Epithelial cell of esophagus (primary cell): Measurements from ENCODE around the gene BAIAP3.

Experiments
- DNase-seq: peaks from one replicate; pipeline ENCODE4 v3.0.0; 2010; ENCODE audit warnings: low read depth
- H3K4me3 ChIP-seq: 2 replicates; pipeline ENCODE4 v1.5.1; 2011; ENCODE audit warnings: mild to moderate bottlenecking, low read length, control low read depth
- TF ChIP-seq, protein P1 (sequence below): IDR thresholded peaks from 2 replicates; pipeline ENCODE4 v1.5.1; 2011; ENCODE audit warnings: low read depth, mild to moderate bottlenecking, low read length, control low read depth, inconsistent platforms; ENCODE audit not compliant: insufficient read depth; ENCODE audit errors: missing control alignments

Gene BAIAP3

DNA sequence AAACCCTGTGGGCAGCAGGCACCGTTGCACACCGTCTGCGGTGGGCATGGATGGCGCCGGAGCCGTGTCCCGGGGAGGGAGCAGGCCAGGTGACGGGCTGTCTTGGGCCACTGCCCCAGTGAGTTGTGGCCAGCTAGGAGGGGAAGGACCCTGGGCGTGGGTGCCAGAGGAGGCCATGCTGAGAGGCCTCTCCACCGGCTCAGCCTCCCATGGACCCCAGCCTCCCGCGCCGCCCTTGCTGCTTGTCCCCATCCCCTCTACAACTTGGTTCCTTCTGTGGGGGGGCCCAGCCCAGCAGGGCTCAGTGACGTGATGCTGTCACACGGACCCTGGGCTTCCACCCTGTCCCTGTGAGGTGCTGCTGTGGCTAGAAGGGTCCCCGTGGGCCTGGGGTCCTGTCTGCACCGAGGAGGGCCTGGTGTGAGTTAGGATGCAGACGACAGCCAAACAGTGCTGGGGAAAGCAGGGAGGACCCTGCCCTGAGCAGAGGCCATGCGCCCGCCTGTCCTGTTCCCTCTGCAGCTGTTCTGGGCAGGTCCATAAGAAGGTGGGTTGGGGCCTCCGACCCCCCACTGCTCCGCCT, 12.7 kb upstream of the BAIAP3 start:
- H3K4me3 ChIP-seq = no peak overlapping the region
- TF ChIP-seq, protein P1, sequence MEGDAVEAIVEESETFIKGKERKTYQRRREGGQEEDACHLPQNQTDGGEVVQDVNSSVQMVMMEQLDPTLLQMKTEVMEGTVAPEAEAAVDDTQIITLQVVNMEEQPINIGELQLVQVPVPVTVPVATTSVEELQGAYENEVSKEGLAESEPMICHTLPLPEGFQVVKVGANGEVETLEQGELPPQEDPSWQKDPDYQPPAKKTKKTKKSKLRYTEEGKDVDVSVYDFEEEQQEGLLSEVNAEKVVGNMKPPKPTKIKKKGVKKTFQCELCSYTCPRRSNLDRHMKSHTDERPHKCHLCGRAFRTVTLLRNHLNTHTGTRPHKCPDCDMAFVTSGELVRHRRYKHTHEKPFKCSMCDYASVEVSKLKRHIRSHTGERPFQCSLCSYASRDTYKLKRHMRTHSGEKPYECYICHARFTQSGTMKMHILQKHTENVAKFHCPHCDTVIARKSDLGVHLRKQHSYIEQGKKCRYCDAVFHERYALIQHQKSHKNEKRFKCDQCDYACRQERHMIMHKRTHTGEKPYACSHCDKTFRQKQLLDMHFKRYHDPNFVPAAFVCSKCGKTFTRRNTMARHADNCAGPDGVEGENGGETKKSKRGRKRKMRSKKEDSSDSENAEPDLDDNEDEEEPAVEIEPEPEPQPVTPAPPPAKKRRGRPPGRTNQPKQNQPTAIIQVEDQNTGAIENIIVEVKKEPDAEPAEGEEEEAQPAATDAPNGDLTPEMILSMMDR = no peak
- DNase-seq = no peak

DNA sequence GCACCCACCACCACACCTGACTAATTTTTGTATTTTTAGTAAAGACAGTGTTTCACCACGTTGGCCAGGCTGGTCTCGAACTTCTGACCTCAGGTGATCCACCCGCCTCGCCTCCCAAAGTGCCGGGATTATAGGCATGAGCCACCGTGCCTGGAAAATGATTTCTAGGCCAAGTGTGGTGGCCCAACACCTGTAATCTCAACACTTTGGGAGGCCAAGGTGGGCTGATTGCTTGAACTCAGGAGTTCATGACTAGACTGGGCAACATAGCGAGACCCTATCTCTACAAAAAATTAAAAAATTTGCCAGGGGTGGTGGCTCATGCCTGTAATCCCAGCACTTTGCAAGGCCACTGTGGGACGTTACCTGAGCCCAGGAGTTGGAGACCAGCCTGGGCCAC, 11.0 kb upstream of the BAIAP3 start:
- no peak for DNase-seq
- no peak overlapping the region for H3K4me3 ChIP-seq
- TF ChIP-seq, protein P1 = no peak

DNA sequence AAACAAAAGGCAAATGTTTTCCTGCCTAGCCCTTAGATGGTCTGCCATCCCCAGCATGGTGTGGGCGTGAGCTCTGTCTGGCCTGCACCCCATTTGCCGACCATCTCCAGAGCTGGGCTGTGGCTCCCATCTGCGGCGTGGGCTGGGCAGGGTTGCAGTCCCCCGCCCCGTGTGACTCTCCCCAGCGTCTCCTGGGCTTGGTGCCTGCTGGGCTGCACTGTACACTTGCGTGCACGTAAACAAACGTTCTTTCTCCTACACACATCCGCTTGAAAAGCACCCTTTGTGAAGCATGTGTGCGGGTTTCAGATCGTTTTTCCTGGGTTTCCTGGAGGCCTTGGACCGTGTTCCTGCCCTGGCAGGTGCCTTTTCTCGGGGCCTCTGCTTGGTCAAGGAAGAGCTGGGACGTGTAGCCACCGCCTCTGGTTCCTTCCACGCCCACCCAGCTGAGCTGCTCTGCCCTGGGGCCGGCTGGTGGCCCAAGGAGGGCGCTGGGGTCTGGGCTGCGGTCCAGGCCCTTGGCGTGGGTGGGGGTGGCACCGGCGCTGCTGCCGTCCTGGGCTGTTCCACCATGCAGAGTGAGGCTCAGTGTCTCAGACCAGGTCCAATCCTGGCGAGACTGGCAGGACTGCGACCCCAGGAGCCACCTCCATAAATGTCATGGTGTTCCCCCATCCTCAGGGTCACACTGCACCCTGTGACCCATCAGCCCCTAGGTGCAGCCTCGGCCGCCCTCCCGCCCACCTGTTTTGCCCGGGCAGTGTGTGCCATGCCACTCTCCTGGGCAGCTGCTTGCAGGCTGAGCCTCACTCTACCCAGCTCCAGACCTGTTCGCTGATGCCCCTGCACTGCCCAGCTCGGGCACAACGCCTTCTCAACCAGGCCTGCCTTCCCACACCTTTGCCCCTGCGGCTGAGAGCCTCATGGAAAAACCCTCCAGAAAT, 9.9 kb upstream of the BAIAP3 start:
- DNase-seq = no peak
- TF ChIP-seq, protein P1 = no peak
- no peak overlapping the region for H3K4me3 ChIP-seq

DNA sequence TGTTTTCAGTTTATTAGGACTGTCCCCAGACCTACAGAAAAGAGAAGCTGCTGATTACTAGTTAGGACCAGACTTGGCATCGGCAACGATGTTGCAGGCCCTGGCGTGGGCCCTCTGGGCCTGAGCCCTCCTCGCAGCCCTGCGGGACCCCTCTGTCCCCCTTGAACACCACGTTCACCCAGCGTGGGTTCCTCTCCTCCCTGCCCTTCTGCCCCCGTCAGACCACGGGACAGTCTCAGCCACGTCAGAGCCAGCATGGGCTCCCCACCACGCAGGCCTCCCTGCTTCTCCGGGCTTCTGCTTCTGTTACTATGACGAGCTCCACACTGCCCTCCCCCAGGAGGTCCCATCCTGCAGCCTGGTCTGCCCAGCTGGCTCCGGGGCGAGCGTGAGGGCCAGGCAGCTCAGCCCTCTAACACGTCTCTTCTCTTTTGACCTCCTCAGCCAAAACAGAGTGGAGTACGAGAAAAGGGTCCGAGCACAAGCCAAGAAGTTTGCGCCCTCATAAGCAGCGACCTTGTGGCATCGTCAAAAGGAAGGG, 9.1 kb upstream of the BAIAP3 start:
- DNase-seq = no peak
- TF ChIP-seq, protein P1 = no peak
- no peak overlapping the region for H3K4me3 ChIP-seq

DNA sequence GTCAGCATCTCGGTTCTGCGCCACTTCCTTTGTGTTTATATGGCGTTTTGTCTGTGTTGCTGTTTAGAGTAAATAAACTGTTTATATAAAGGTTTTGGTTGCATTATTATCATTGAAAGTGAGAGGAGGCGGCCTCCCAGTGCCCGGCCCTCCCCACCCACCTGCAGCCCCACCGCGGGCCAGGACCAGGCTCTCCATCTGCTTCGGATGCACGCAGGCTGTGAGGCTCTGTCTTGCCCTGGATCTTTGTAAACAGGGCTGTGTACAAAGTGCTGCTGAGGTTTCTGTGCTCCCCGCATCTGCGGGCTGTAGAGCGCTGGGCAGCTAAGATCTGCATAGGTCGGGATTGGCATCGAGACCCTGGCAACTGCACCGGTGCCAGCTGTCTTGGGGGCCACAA, 8.2 kb upstream of the BAIAP3 start:
- no peak for DNase-seq
- no peak overlapping the region for H3K4me3 ChIP-seq
- TF ChIP-seq, protein P1 = no peak

DNA sequence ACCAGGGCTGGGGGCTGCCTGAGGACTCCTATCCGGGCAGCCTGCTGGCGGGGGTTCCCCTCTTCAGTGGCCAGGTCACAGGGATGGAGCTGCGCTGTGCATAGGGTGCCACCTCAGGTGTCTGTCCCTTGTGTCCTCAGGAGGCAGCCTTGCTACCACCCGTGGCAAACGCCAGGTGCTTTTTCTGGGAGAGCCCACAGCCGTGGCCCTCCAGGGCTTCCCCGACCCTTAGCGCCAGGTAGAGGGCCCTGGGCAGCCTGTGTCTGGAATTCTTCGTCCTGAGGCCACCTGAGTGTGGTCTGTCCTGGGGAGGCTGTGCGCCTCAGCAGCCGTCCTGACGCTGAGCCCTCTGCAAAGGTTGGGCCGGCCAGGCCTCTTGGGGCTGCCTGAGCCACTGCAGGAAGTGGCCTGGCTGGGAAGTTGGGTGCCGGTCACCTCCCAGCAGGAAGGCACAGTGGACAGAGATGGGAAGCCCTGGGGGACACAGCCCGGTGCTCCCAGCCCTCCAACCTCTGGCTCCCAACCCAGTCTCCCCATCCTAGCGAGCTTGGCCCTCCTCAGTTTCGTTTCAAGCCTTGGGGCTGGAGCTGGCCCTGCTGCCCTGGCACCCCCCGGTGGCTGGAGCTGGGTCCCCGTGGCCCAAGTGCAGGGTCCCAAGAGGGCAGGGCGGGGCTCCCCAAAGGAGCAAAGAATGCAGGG, 7.6 kb upstream of the BAIAP3 start:
- no peak overlapping the region for H3K4me3 ChIP-seq
- TF ChIP-seq, protein P1 = no peak
- DNase-seq = no peak
